Left ventricle myocardium inferior (tissue), 1 donor: ENCODE measurements around the gene C10orf90. TPM values are rescaled to one million over a fixed set of nuclear protein-coding genes. Genes with fewer than 3 reads are reported as not detected.

ENCODE experiments used
- DNase-seq: peaks from one replicate; pipeline ENCODE4 v3.0.0-alpha.2; 2020
- H3K27ac ChIP-seq: fragments of 200-600 bp; replicated peaks from 2 replicates; pipeline ENCODE4 v1.8.0; 2021
- H3K27me3 ChIP-seq: fragments of 200-600 bp; 2 replicates; pipeline ENCODE4 v1.8.0; 2021; ENCODE audit warnings: low read depth
- H3K36me3 ChIP-seq: fragments of 200-600 bp; 2 replicates; pipeline ENCODE4 v1.8.0; 2021
- H3K4me1 ChIP-seq: fragments of 200-600 bp; 2 replicates; pipeline ENCODE4 v1.8.0; 2021
- H3K4me3 ChIP-seq: fragments of 200-600 bp; 2 replicates; pipeline ENCODE4 v1.8.0; 2021; ENCODE audit warnings: mild to moderate bottlenecking, moderate library complexity
- H3K9me3 ChIP-seq: fragments of 200-600 bp; replicated peaks from 2 replicates; pipeline ENCODE4 v1.8.0; 2021
- CTCF ChIP-seq: fragments of 200-600 bp; IDR thresholded peaks from 2 replicates; pipeline ENCODE4 v1.8.0; 2021; ENCODE audit warnings: antibody characterized with exemption, mild to moderate bottlenecking, borderline replicate concordance
- intact Hi-C: fragments of 100-400 bp; cut with micrococcal nuclease; formaldehyde crosslinking; loops from one replicate; pipeline ENCODE4 v1.11.0; 2022
- total RNA-seq: library from RNA; stranded (reverse); fragmentation: NEBNext Ultra II Directional; extraction: Animal tissue kit (Norgen Biotek cat#: 25700); gene quantifications from one replicate; pipeline ENCODE4 v1.2.1, GENCODE V29; 2021
- donor health status: DM: no; HTN: yes; CAD: no; lungs with severe emphysema.

Gene C10orf90
- total RNA-seq, 1 donor from 2014 or later: not detected

DNA sequence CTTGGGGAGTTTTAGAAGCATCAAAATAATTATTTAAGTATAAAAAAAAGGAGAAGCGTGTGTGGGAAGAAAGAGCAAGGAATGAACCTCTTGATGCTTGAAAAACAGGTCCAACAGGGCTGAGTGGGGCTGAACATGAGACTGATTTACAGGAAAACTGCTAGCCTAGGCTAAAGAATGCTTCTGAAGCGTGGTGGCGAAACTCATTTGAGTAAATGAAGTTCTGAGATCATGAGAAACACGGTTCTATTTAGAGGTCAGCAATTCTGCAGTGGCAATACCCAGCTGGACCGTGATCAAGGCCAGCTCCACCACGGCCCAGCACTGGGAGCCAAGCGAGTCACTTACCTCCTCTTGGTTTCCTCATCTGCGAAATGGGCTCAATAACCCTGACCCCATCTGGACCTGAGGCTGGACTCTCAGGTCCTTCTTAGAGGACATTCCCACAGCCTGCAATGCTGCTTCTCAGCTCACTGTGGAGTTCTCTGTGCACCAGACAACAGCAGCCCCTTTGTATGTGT is 142.1 kb downstream of the C10orf90 start:
- no peak overlapping the region for H3K27ac ChIP-seq
- H3K4me1 ChIP-seq: no peaks in the 10 kb centered on the region
- H3K36me3 ChIP-seq: no peaks in the 10 kb centered on the region
- no peak overlapping the region for H3K4me3 ChIP-seq
- H3K9me3 ChIP-seq: no peaks in the 10 kb centered on the region
- H3K27me3 ChIP-seq: peaks cover 37% of the 10 kb centered on the region
- intact Hi-C loops: no loop called here
- DNase-seq: no peak
- TF ChIP-seq CTCF: no peak

- peaks cover 43% of the 10 kb centered on the region for H3K27me3 ChIP-seq
- no peak for DNase-seq
- intact Hi-C loops: no loop called here
- no peaks in the 10 kb centered on the region for H3K9me3 ChIP-seq
- no peak for TF ChIP-seq CTCF
- H3K27ac ChIP-seq: no peak overlapping the region
- no peaks in the 10 kb centered on the region for H3K4me1 ChIP-seq
- H3K36me3 ChIP-seq: no peaks in the 10 kb centered on the region
- H3K4me3 ChIP-seq: no peak overlapping the region
Observed at GRCh38 chr10:126527645-126528314, 142.7 kb downstream of the C10orf90 start.

- no peaks in the 10 kb centered on the region for H3K36me3 ChIP-seq
- peaks cover 46% of the 10 kb centered on the region for H3K27me3 ChIP-seq
- intact Hi-C loops: no loop called here
- no peaks in the 10 kb centered on the region for H3K4me1 ChIP-seq
- H3K9me3 ChIP-seq: no peaks in the 10 kb centered on the region
- TF ChIP-seq CTCF: no peak
- H3K4me3 ChIP-seq: no peak overlapping the region
- no peak overlapping the region for H3K27ac ChIP-seq
- DNase-seq: no peak
Observed at GRCh38 chr10:126525326-126525725, 145.2 kb downstream of the C10orf90 start.

DNA sequence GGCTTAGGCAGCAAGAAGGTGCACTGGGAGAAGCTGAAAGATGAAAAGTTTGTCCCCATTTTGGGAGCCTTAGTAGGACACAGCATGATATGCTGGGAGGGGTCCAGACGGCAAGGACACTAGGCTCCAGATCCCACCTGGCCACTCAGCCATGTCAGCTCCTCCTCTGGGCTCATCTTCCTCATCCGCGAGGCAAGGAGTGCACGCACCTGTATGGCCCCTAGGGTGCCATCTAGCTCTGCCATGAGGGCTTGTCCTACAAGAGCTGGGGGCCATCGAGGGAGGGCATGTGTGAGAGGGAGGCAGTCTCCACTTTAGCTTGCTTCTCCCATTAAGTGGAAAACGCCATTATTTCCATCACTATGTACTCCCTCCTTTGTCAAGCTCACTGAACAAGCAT is 146.0 kb downstream of the C10orf90 start:
- H3K27ac ChIP-seq: no peak overlapping the region
- no peaks in the 10 kb centered on the region for H3K9me3 ChIP-seq
- H3K36me3 ChIP-seq: no peaks in the 10 kb centered on the region
- H3K4me3 ChIP-seq: no peak overlapping the region
- H3K27me3 ChIP-seq: peaks cover 46% of the 10 kb centered on the region
- no peak for TF ChIP-seq CTCF
- no peaks in the 10 kb centered on the region for H3K4me1 ChIP-seq
- intact Hi-C loops: no loop called here
- DNase-seq: no peak

GRCh38 chr10:126523071-126523470 is 147.4 kb downstream of the C10orf90 start:
- DNase-seq: no peak
- Histone ChIP-seq H3K27ac (no peak overlapping the region), H3K27me3 (peaks cover 38% of the 10 kb centered on the region), H3K4me1 (no peaks in the 10 kb centered on the region), H3K4me3 (no peak overlapping the region), H3K9me3 (no peaks in the 10 kb centered on the region), H3K36me3 (no peaks in the 10 kb centered on the region)
- intact Hi-C loops: no loop called here
- TF ChIP-seq CTCF: no peak
